Naive B cell (primary cell): ENCODE results near the gene SMR3B. TPM values are rescaled to one million over a fixed set of nuclear protein-coding genes. Genes with fewer than 3 reads are reported as not detected.

Experiments
- ATAC-seq, 2 donors: fragments of 150-1000 bp; cut with Tn5 transposase; 2 replicates each; pipeline ENCODE4 v1.10.0; 2021; ENCODE audit warnings: low read depth in 2 of 2, mild to moderate bottlenecking in 2 of 2, moderate library complexity in 2 of 2
- DNase-seq: peaks from one replicate; pipeline ENCODE4 v3.0.0; 2022
- H3K27ac Mint-ChIP-seq, 6 donors: one replicate each; pipeline ENCODE4 v1.8.0; 2020 to 2022; ENCODE audit warnings: mild to moderate bottlenecking in 6 of 6, mixed read lengths in 6 of 6, moderate library complexity in 5 of 6, inconsistent platforms in 2 of 6
- H3K27me3 Mint-ChIP-seq, 3 donors: one replicate each; pipeline ENCODE4 v1.8.0; 2021 to 2022; ENCODE audit warnings: mixed read lengths in 3 of 3, mild to moderate bottlenecking in 1 of 3
- H3K36me3 Mint-ChIP-seq, 2 donors: one replicate each; pipeline ENCODE4 v1.8.0; 2020 to 2022; ENCODE audit warnings: mixed read lengths in 2 of 2, inconsistent platforms in 1 of 2, mild to moderate bottlenecking in 1 of 2
- H3K4me1 Mint-ChIP-seq, 3 donors: one replicate each; pipeline ENCODE4 v1.8.0; 2020 to 2022; ENCODE audit warnings: mixed read lengths in 3 of 3, inconsistent platforms in 1 of 3, mild to moderate bottlenecking in 1 of 3, moderate library complexity in 1 of 3
- H3K4me3 Mint-ChIP-seq, 8 donors: one replicate each; pipeline ENCODE4 v1.8.0; 2020 to 2022; ENCODE audit warnings: mild to moderate bottlenecking in 8 of 8, mixed read lengths in 8 of 8, moderate library complexity in 8 of 8, inconsistent platforms in 2 of 8
- H3K9me3 Mint-ChIP-seq, 7 donors: one replicate each; pipeline ENCODE4 v1.8.0; 2020 to 2022; ENCODE audit warnings: mixed read lengths in 7 of 7, mild to moderate bottlenecking in 5 of 7, inconsistent platforms in 2 of 7, moderate library complexity in 1 of 7
- polyA plus RNA-seq, 6 donors: library from polyadenylated mRNA; unstranded; fragments of 300-500 nt; fragmentation: Illumina TruSeq; gene quantifications; one replicate each; pipeline ENCODE4 v1.2.3, GENCODE V29; 2021; ENCODE audit warnings: low read depth in 6 of 6

SMR3B gene
- polyA plus RNA-seq, 6 donors from 2014 or later = not detected

- H3K4me1 Mint-ChIP-seq = no peaks in the 10 kb centered on the region
- ATAC-seq = no peak
- H3K27me3 Mint-ChIP-seq = no peaks in the 10 kb centered on the region
- no peak for DNase-seq
- peaks cover 0 to 2% (median 0%) of the 10 kb centered on the region in 7 donors for H3K9me3 Mint-ChIP-seq
- no peaks in the 10 kb centered on the region for H3K36me3 Mint-ChIP-seq
- H3K27ac Mint-ChIP-seq = no peak within 1 kb of the TSS
- H3K4me3 Mint-ChIP-seq = no peak within 1 kb of the TSS
Measured at GRCh38 chr4:70397580-70397979, 14.6 kb downstream of the SMR3B start, which contains the start of gene OPRPN. Gene OPRPN, plus strand, starts transcription at chr4:70397940. Its CDS starts 1,346 bp downstream, at chr4:70399286.

- no peaks in the 10 kb centered on the region for H3K27me3 Mint-ChIP-seq
- no peak for DNase-seq
- H3K4me1 Mint-ChIP-seq = no peaks in the 10 kb centered on the region
- H3K4me3 Mint-ChIP-seq = no peak overlapping the region
- no peak for ATAC-seq
- H3K27ac Mint-ChIP-seq = no peak overlapping the region
- no peaks in the 10 kb centered on the region for H3K36me3 Mint-ChIP-seq
- H3K9me3 Mint-ChIP-seq = peaks cover 0 to 7% (median 3%) of the 10 kb centered on the region in 7 donors
Measured at GRCh38 chr4:70399319-70399718, 16.4 kb downstream of the SMR3B start.

GRCh38 chr4:70402762-70403161 is 19.8 kb downstream of the SMR3B start:
- no peak overlapping the region for H3K4me3 Mint-ChIP-seq
- no peaks in the 10 kb centered on the region for H3K36me3 Mint-ChIP-seq
- H3K27ac Mint-ChIP-seq = no peak overlapping the region
- ATAC-seq = no peak
- H3K9me3 Mint-ChIP-seq = peaks cover 0 to 9% (median 4%) of the 10 kb centered on the region in 7 donors
- H3K4me1 Mint-ChIP-seq = no peaks in the 10 kb centered on the region
- no peak for DNase-seq
- H3K27me3 Mint-ChIP-seq = no peaks in the 10 kb centered on the region

GRCh38 chr4:70405765-70406164 is 22.8 kb downstream of the SMR3B start:
- Mint-ChIP-seq H3K4me3 (peak overlapping the region in 1 of 8 donors; percentile 2), H3K36me3 (no peaks in the 10 kb centered on the region), H3K27me3 (no peaks in the 10 kb centered on the region), H3K27ac (no peak overlapping the region), H3K9me3 (peaks cover 0 to 14% (median 4%) of the 10 kb centered on the region in 7 donors), H3K4me1 (no peaks in the 10 kb centered on the region)
- DNase-seq (no peak), ATAC-seq (no peak)

- no peak overlapping the region for H3K4me3 Mint-ChIP-seq
- no peak overlapping the region for H3K27ac Mint-ChIP-seq
- H3K36me3 Mint-ChIP-seq = peaks cover 0 to 3% of the 10 kb centered on the region in 2 donors
- ATAC-seq (no peak), DNase-seq (no peak)
- no peaks in the 10 kb centered on the region for H3K27me3 Mint-ChIP-seq
- no peaks in the 10 kb centered on the region for H3K4me1 Mint-ChIP-seq
- H3K9me3 Mint-ChIP-seq = peaks cover 0 to 10% (median 7%) of the 10 kb centered on the region in 7 donors
Measured at GRCh38 chr4:70425306-70425705, 42.4 kb downstream of the SMR3B start.

- H3K9me3 Mint-ChIP-seq = peaks cover 0 to 10% (median 7%) of the 10 kb centered on the region in 7 donors
- no peak overlapping the region for H3K27ac Mint-ChIP-seq
- H3K4me1 Mint-ChIP-seq = no peaks in the 10 kb centered on the region
- no peak overlapping the region for H3K4me3 Mint-ChIP-seq
- peaks cover 0 to 3% of the 10 kb centered on the region in 2 donors for H3K36me3 Mint-ChIP-seq
- ATAC-seq = no peak
- DNase-seq = no peak
- H3K27me3 Mint-ChIP-seq = no peaks in the 10 kb centered on the region
Measured at GRCh38 chr4:70426789-70427188, 43.9 kb downstream of the SMR3B start.

GRCh38 chr4:70437197-70437596 is 54.3 kb downstream of the SMR3B start:
- ATAC-seq (no peak), DNase-seq (no peak)
- Mint-ChIP-seq H3K4me3 (no peak overlapping the region), H3K27me3 (peaks cover 0 to 8% (median 5%) of the 10 kb centered on the region in 3 donors), H3K36me3 (no peaks in the 10 kb centered on the region), H3K27ac (no peak overlapping the region), H3K9me3 (peaks cover 0 to 11% (median 6%) of the 10 kb centered on the region in 7 donors), H3K4me1 (no peaks in the 10 kb centered on the region)

Other genes with a start within 250 kb of the SMR3B start
- gene PRR27, start 228.9 kb upstream of the SMR3B start, polyA plus RNA-seq = not detected
- gene ODAM, start 187.4 kb upstream of the SMR3B start, polyA plus RNA-seq = not detected
- gene FDCSP, start 157.0 kb upstream of the SMR3B start, polyA plus RNA-seq = not detected
- not detected for gene CSN3, start 140.5 kb upstream of the SMR3B start, polyA plus RNA-seq
- gene CABS1, start 48.1 kb upstream of the SMR3B start, polyA plus RNA-seq = not detected
- not detected for gene SMR3A, start 22.4 kb upstream of the SMR3B start, polyA plus RNA-seq
- not detected for gene OPRPN, start 14.8 kb downstream of the SMR3B start, polyA plus RNA-seq
- gene MUC7, start 89.1 kb downstream of the SMR3B start, polyA plus RNA-seq = not detected
- not detected for gene AMTN, start 135.4 kb downstream of the SMR3B start, polyA plus RNA-seq
- not detected for gene AMBN, start 209.1 kb downstream of the SMR3B start, polyA plus RNA-seq
- under 1 TPM in 2 of 6 donors, not detected in 4; 0.13 to 0.15 TPM for gene ENAM, start 245.6 kb downstream of the SMR3B start, polyA plus RNA-seq